HG03196 (cell line): ENCODE results near the gene COL27A1.

Experiments
- ATAC-seq: cut with Tn5 transposase; IDR thresholded peaks from one replicate; pipeline ENCODE4 v1.9.1; 2021; ENCODE audit not compliant: unreplicated experiment

The COL27A1 gene

DNA sequence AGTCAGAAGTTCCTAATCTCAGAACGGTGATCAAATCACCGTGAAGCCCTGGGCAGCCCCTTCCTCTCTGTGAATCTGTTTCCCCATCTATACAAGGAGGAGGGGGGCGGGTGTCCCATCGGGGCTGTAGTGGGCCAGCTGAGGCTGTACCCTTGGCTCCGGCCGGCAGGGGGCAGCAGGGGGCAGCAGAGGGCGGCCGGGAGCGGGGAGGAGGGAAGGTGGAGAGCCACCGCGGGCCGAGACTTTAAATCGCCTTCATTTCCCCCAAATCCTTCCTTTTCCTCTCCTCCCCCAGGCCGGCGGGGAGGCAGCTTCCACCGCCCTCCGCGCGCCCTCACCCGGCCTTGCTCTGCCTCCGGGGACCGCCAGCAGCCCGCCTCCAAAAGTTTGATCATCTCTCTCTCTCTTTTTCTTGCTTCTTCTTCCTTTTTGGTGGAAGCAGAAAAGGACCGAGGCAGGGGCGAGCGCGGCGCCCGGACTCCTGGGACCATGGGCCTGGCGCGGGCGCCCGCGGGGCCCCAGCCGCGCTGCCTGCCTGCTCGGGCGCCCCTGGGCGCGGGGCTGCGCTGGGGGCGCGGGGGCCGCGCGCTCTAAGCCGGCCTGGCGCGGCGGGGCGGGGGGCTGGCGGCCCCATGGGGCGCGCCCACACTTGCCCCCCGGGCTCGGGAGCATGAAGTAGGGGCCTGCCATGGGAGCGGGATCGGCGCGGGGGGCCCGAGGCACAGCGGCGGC, at the start of gene COL27A1:
Gene COL27A1, plus strand, starts transcription at position 275 of the 732 bp plus-strand sequence. Its CDS starts 414 bp downstream, at position 689.
- peak; percentile 75 for ATAC-seq

- ATAC-seq = no peak
Observed at GRCh38 chr9:114107286-114108001, 47.9 kb upstream of the COL27A1 start.

- no peak for ATAC-seq
Observed at GRCh38 chr9:114108016-114108833, 47.1 kb upstream of the COL27A1 start.

DNA sequence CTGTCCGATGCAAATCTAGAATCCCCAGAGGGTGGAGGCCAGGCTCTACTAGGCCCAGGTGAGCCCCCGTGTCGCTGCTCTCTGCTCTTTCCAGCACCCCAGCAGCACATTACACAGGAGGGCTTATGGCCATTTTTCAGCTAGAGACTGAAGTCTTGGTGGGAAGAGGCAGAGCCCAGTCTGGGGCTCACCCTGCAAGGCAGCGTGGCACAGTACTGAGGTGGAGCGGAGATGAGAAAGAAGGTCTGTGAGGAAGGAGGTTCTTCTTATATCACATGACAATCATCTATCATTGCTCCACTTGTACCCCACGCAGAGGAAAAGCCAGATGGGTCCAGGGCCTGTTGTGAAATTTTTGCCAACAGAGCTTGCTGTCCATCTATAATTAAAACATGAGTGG, 46.2 kb upstream of the COL27A1 start:
- ATAC-seq = no peak

- ATAC-seq = no peak
Observed at GRCh38 chr9:114110180-114110579, 45.2 kb upstream of the COL27A1 start.

DNA sequence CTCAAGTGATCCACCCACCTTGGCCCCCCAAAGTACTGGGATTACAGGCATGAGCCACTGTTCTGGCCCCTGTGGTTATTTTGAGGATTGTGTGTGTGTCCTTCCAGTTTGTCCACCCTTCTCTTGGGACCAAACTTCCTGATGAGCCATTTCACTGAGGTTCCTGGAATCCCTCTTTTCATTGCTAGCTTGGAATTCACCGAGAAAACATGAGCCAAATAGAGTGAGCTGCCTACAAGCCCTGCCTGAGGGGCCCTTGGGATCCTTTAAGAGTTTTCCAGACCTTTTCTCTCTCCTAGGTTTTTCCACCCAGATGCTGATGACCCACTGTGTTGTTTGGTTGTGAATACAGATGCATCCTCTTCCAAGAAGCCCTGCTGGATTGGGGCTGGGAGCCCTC, 43.0 kb upstream of the COL27A1 start:
- ATAC-seq = no peak

- ATAC-seq = no peak
Observed at GRCh38 chr9:114112778-114113584, 42.4 kb upstream of the COL27A1 start.

DNA sequence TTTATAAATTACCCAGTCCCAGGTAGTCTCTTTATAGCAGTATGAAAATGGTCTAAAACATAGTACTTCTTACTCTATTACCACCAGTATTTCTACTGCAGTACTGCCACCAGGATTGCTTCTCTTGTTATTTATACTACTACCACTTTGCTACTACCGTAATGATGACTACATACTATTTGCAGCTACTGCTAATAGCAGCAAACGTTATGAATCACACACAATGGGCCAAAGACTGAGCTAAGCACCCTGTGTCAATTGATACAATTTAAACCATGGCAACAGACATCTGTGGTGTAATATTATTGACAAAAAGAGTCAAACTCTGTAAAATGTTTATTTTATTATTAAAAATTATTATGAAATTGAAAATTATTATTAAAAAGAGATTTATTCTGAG, 41.0 kb upstream of the COL27A1 start:
- no peak for ATAC-seq

- no peak for ATAC-seq
Observed at GRCh38 chr9:114115654-114116125, 39.6 kb upstream of the COL27A1 start.

DNA sequence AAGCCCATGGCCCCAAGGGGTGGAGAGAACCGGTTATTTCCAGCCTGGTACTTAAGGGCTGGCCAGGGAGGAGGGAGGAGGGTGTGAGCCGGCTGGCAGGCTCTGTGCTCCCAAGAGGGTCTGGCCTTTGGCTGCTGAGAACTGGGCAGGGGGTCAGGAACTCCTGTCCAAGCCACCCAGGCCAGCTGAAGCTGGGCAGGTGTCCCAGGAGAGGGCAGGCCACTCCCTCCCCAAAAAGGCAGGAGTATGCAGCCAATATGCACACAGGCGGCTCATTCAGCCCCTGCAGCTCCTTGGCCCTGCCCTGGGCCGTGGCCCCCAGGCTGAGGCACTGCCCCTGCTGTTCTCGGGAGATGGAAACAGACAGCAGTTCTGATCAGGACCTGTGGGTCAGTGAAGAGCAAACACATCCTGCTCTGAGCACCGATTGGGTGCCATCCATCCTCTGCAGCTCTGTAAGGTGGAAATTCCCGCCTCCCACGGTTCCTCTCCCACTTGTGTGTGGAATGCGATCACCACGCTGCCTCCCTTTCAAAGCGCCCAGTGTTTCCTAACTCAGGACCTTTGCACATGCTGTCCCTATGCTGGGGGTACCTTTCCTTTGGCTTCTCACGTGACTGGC, 39.1 kb upstream of the COL27A1 start:
- no peak for ATAC-seq

DNA sequence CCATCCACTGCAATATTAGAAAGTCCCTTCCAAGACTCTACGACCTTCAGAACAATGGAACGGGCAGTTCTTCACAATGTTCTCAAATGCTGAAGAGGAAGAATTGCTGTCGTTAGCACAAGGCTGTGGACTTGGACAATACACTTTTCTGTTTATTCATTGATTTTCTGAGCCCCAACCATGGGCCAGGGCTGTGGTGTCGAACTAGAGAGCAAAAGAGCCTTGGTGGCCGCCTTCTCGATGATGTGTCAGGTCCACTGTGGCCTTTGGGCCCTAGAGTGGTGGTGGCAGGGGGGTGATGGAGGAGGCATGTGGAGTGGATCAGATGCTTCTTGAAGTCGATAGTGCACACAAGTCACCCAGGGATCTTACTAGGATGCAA, 37.7 kb upstream of the COL27A1 start:
- ATAC-seq = no peak

- no peak for ATAC-seq
Observed at GRCh38 chr9:114117996-114118830, 37.1 kb upstream of the COL27A1 start.

- no peak for ATAC-seq
Observed at GRCh38 chr9:114119242-114120191, 35.8 kb upstream of the COL27A1 start.

DNA sequence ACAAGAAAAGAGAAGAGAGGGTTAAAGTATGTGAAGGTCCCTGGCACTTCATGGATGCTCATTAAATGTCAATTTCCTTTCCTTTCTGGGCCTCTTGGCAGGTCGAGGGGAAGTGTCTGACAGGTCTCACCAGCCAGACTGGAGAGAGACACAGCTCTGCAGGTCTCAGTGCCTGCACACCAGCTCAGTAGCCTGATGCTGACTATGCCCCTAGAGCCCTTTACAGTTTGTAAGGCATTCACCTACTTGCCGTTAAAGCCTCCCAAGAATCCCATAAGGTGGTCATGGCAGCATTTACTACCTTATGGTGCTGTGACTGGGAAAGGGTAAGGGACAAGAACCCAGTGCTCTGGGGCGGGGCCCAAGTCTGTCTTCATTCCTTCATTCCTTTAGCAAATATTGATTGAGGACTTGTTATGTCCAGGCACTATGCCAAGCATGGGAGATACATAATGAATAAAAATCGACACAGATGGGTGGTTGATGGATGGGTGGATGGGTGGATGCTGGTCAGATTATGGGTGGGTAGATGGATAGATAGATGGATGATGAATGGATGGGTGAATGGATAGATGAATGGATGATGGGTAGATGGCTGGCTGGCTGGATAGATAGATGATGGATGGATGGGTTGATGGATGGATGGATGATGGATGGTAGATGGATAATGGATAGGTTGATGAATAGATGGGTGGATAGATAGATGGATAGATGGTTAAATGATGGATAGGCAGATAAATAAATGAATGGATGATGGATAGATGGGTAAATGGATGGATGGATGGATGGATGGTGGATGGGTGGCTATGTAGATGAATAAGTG, 34.9 kb upstream of the COL27A1 start:
- no peak for ATAC-seq

GRCh38 chr9:114121227-114122135, 33.9 kb upstream of the COL27A1 start:
- no peak for ATAC-seq
